SK-MEL-5 (cell line): ENCODE results near the gene DHRS3. TPM values are rescaled to one million over a fixed set of nuclear protein-coding genes. Genes with fewer than 3 reads are reported as not detected.

Source experiments
- DNase-seq: peaks from one replicate; pipeline ENCODE4 v3.0.0-alpha.2; 2016; ENCODE audit warnings: low read depth, low spot score
- in situ Hi-C: cut with HindIII; loops from 2 replicates; pipeline ENCODE4 v1.10.0; 2016; ENCODE audit warnings: low sequenced_read_pairs, high pct_unique_total_duplicates, low pct_unique_long_range_greater_than_20kb
- total RNA-seq: library from RNA; depleted of rRNA; stranded (reverse); fragments of >200 nt; shearing (Covaris generic); gene quantifications from 2 replicates; pipeline ENCODE4 v1.2.3, GENCODE V29; 2014

Gene DHRS3
- total RNA-seq, 1 experiment from 2014 or later = not detected

- in situ Hi-C loops = no loop called here
- DNase-seq = no peak
Observed at GRCh38 chr1:12620931-12621330, 2.9 kb upstream of the DHRS3 start.

GRCh38 chr1:12620488-12620865 lies 2.5 kb upstream of the DHRS3 start:
- DNase-seq = no peak
- in situ Hi-C loops = no loop called here

- DNase-seq = peak; percentile 77
- in situ Hi-C loops = no loop called here
Observed at GRCh38 chr1:12619792-12620487, 1.9 kb upstream of the DHRS3 start.

- DNase-seq = no peak
- in situ Hi-C loops = no loop called here
Observed at GRCh38 chr1:12618965-12619791, 1.2 kb upstream of the DHRS3 start.

GRCh38 chr1:12618661-12618964 lies 603 bp upstream of the DHRS3 start:
- DNase-seq = no peak
- in situ Hi-C loops = no loop called here

GRCh38 chr1:12617511-12617900 lies 504 bp downstream of the DHRS3 start:
- in situ Hi-C loops = no loop called here
- DNase-seq = no peak

- no peak for DNase-seq
- in situ Hi-C loops = no loop called here
Observed at GRCh38 chr1:12616709-12617373, 1.2 kb downstream of the DHRS3 start.

- in situ Hi-C loops = no loop called here
- DNase-seq = no peak
Observed at GRCh38 chr1:12615865-12616708, 1.9 kb downstream of the DHRS3 start.

GRCh38 chr1:12615159-12615864 lies 2.7 kb downstream of the DHRS3 start:
- in situ Hi-C loops = no loop called here
- DNase-seq = no peak

GRCh38 chr1:12614402-12615158 lies 3.4 kb downstream of the DHRS3 start:
- no peak for DNase-seq
- in situ Hi-C loops = no loop called here

GRCh38 chr1:12613180-12613579 lies 4.8 kb downstream of the DHRS3 start:
- in situ Hi-C loops = no loop called here
- DNase-seq = no peak

GRCh38 chr1:12610941-12611340 lies 7.1 kb downstream of the DHRS3 start:
- DNase-seq = no peak
- in situ Hi-C loops = no loop called here

GRCh38 chr1:12610305-12610935 lies 7.6 kb downstream of the DHRS3 start:
- DNase-seq = no peak
- in situ Hi-C loops = no loop called here

GRCh38 chr1:12609469-12610003 lies 8.5 kb downstream of the DHRS3 start:
- in situ Hi-C loops = no loop called here

GRCh38 chr1:12608311-12608957 lies 9.6 kb downstream of the DHRS3 start:
- no peak for DNase-seq

More at GRCh38 chr1:12609469-12610003, 8.5 kb downstream of the DHRS3 start:
- no peak for DNase-seq

GRCh38 chr1:12607263-12607662 lies 10.7 kb downstream of the DHRS3 start:
- in situ Hi-C loops = no loop called here
- DNase-seq = no peak

More at GRCh38 chr1:12608311-12608957, 9.6 kb downstream of the DHRS3 start:
- in situ Hi-C loops = no loop called here
